ENCODE results near the gene PTAFR.

GRCh38 chr1:28109639-28110038 lies 66.9 kb downstream of the PTAFR start:
- no peak for TF ChIP-seq CTCF (conservative IDR thresholded peaks at IDR 0.05 in 1 of 2, IDR thresholded peaks at IDR 0.05 in 1 of 2; ENCODE audit: extremely low read depth in 1 of 2, insufficient read depth in 1 of 2, low read depth in 1 of 2, low read length in 2 of 2)
- no peak for TF ChIP-seq EZH2 (IDR thresholded peaks at IDR 0.05; ENCODE audit: borderline replicate concordance, low read length)
